Naive thymus-derived CD8-positive, alpha-beta T cell (primary cell): ENCODE measurements around the gene SLITRK6. TPM values are rescaled to one million over a fixed set of nuclear protein-coding genes. Genes with fewer than 3 reads are reported as not detected.
"Not testable (repeated sequence)": the region's sequence is repeated elsewhere in the genome, so short reads cannot be mapped to it uniquely, and the experiment has no call there.

ENCODE experiments used
- ATAC-seq, 2 donors: fragments of 150-1000 bp; cut with Tn5 transposase in 1 of 2; sonication (Bioruptor Pico), chemical (Tn5 transposase) in 1 of 2; 1 replicate in 1 of 2; 2 replicates in 1 of 2; pipeline ENCODE4 v1.10.0; 2021; ENCODE audit warnings: mild to moderate bottlenecking in 2 of 2, moderate library complexity in 2 of 2
- POLR2A ChIA-PET: fragments of 350-600 bp; sonication (Branson Sonifier 250); formaldehyde crosslinking; loops from one replicate; lab custom pipeline; 2021; ENCODE audit warnings: antibody characterized with exemption; lab: Charles Lee
- DNase-seq, 10 donors: peaks; one replicate each; pipeline versions ENCODE4 v3.0.0 to v3.0.0-alpha.2; 2020 to 2022
- H3K27ac Mint-ChIP-seq, 10 donors: one replicate each; pipeline ENCODE4 v1.8.0; 2020 to 2022; ENCODE audit warnings: mild to moderate bottlenecking in 10 of 10, mixed read lengths in 10 of 10, moderate library complexity in 4 of 10, inconsistent platforms in 1 of 10
- H3K27me3 Mint-ChIP-seq, 5 donors: one replicate each; pipeline ENCODE4 v1.8.0; 2021 to 2022; ENCODE audit warnings: mixed read lengths in 5 of 5
- H3K36me3 Mint-ChIP-seq, 3 donors: one replicate each; pipeline ENCODE4 v1.8.0; 2020 to 2022; ENCODE audit warnings: mixed read lengths in 3 of 3, mild to moderate bottlenecking in 2 of 3, inconsistent platforms in 1 of 3
- H3K4me1 Mint-ChIP-seq, 4 donors: one replicate each; pipeline ENCODE4 v1.8.0; 2021 to 2022; ENCODE audit warnings: mixed read lengths in 4 of 4
- H3K4me3 Mint-ChIP-seq, 10 donors: one replicate each; pipeline ENCODE4 v1.8.0; 2020 to 2022; ENCODE audit warnings: mild to moderate bottlenecking in 10 of 10, mixed read lengths in 10 of 10, moderate library complexity in 6 of 10, inconsistent platforms in 1 of 10
- H3K9me3 Mint-ChIP-seq, 9 donors: one replicate each; pipeline ENCODE4 v1.8.0; 2020 to 2022; ENCODE audit warnings: mixed read lengths in 9 of 9, mild to moderate bottlenecking in 3 of 9, inconsistent platforms in 1 of 9, moderate library complexity in 1 of 9
- polyA plus RNA-seq, 3 donors: library from polyadenylated mRNA; unstranded; fragments of 300-500 nt; fragmentation: Illumina TruSeq; gene quantifications; one replicate each; pipeline ENCODE4 v1.2.3, GENCODE V29; 2021
- total RNA-seq, 8 experiments: library from RNA in 2 of 8; stranded (reverse) in 2 of 8; gene quantifications; one replicate each; pipeline ENCODE4 v1.2.3 and lab custom pipeline; 2021 to 2026

SLITRK6 gene
- total and polyA plus RNA-seq, 5 experiments from 2014 or later: not detected

- H3K36me3 Mint-ChIP-seq: no peaks in the 10 kb centered on the region
- no peak for DNase-seq
- no peak overlapping the region for H3K4me3 Mint-ChIP-seq
- no peak overlapping the region for H3K27ac Mint-ChIP-seq
- POLR2A ChIA-PET: no interaction called here
- ATAC-seq: no peak
- no peaks in the 10 kb centered on the region for H3K4me1 Mint-ChIP-seq
- no peaks in the 10 kb centered on the region for H3K27me3 Mint-ChIP-seq
- peaks cover 0 to 6% (median 0%) of the 10 kb centered on the region in 9 donors for H3K9me3 Mint-ChIP-seq
Measured at GRCh38 chr13:85797311-85797710, 1.9 kb downstream of the SLITRK6 start.

GRCh38 chr13:85785205-85785604 is 14.0 kb downstream of the SLITRK6 start:
- H3K4me3 Mint-ChIP-seq: no peak overlapping the region
- no peaks in the 10 kb centered on the region for H3K27me3 Mint-ChIP-seq
- H3K9me3 Mint-ChIP-seq: peaks cover 0 to 3% (median 0%) of the 10 kb centered on the region in 9 donors
- ATAC-seq (no peak), DNase-seq (no peak)
- H3K4me1 Mint-ChIP-seq: no peaks in the 10 kb centered on the region
- POLR2A ChIA-PET: no interaction called here
- no peak overlapping the region for H3K27ac Mint-ChIP-seq
- H3K36me3 Mint-ChIP-seq: no peaks in the 10 kb centered on the region

DNA sequence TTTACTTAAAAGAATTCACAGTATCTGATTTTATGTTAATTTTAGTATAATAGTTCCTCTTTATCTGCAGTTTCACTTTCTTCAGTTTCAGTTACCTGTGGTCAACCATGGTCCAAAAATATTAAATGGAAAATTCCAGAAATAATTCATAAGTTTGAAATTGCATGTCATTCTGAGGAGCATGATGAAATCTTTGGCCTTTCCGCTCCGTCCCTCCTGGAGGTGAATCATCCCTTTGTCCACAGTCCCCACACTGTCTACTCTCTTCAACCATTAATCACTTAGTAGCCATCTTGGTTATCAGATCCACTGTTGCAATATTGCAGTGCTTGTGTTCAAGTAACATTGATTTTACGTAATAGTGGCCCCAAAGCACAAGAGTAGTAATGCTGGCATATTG is 26.9 kb downstream of the SLITRK6 start:
- no peak for ATAC-seq

GRCh38 chr13:85771856-85772255 is 27.4 kb downstream of the SLITRK6 start:
- Mint-ChIP-seq H3K4me3 (no peak overlapping the region), H3K4me1 (peaks cover 0 to 3% (median 0%) of the 10 kb centered on the region in 4 donors), H3K9me3 (peaks cover 0 to 12% (median 1%) of the 10 kb centered on the region in 9 donors), H3K27ac (no peak overlapping the region), H3K27me3 (no peaks in the 10 kb centered on the region), H3K36me3 (no peaks in the 10 kb centered on the region)
- DNase-seq: no peak
- POLR2A ChIA-PET: no interaction called here
- ATAC-seq: no peak

More for the DNA sequence above, 26.9 kb downstream of the SLITRK6 start:
- no peak overlapping the region for H3K4me3 Mint-ChIP-seq
- no peaks in the 10 kb centered on the region for H3K36me3 Mint-ChIP-seq
- H3K9me3 Mint-ChIP-seq: peaks cover 0 to 12% (median 1%) of the 10 kb centered on the region in 9 donors
- POLR2A ChIA-PET: no interaction called here
- H3K27ac Mint-ChIP-seq: no peak overlapping the region
- DNase-seq: no peak
- peaks cover 0 to 3% (median 0%) of the 10 kb centered on the region in 4 donors for H3K4me1 Mint-ChIP-seq
- H3K27me3 Mint-ChIP-seq: no peaks in the 10 kb centered on the region

GRCh38 chr13:85768946-85769345 is 30.3 kb downstream of the SLITRK6 start:
- no peak overlapping the region for H3K27ac Mint-ChIP-seq
- POLR2A ChIA-PET: no interaction called here
- H3K4me1 Mint-ChIP-seq: peaks cover 0 to 3% (median 0%) of the 10 kb centered on the region in 4 donors
- H3K27me3 Mint-ChIP-seq: no peaks in the 10 kb centered on the region
- no peak overlapping the region for H3K4me3 Mint-ChIP-seq
- H3K9me3 Mint-ChIP-seq: peaks cover 0 to 3% (median 0%) of the 10 kb centered on the region in 9 donors
- H3K36me3 Mint-ChIP-seq: no peaks in the 10 kb centered on the region
- ATAC-seq (no peak), DNase-seq (no peak)

GRCh38 chr13:85755123-85755522 is 44.1 kb downstream of the SLITRK6 start:
- Mint-ChIP-seq H3K27me3 (no peaks in the 10 kb centered on the region), H3K27ac (no peak overlapping the region), H3K4me3 (no peak overlapping the region), H3K4me1 (no peaks in the 10 kb centered on the region), H3K36me3 (no peaks in the 10 kb centered on the region), H3K9me3 (peaks cover 0 to 7% (median 0%) of the 10 kb centered on the region in 9 donors)
- ATAC-seq: no peak
- POLR2A ChIA-PET: no interaction called here
- no peak for DNase-seq

GRCh38 chr13:85743201-85743770 is 55.9 kb downstream of the SLITRK6 start:
- ATAC-seq, POLR2A ChIA-PET: not testable (repeated sequence)

More at GRCh38 chr13:85743201-85743770, 55.9 kb downstream of the SLITRK6 start:
- not testable (repeated sequence) for DNase-seq, H3K27me3 Mint-ChIP-seq, H3K36me3 Mint-ChIP-seq, H3K4me3 Mint-ChIP-seq, H3K27ac Mint-ChIP-seq, H3K9me3 Mint-ChIP-seq, H3K4me1 Mint-ChIP-seq
